ENCODE data around the gene ASPG.

DNA sequence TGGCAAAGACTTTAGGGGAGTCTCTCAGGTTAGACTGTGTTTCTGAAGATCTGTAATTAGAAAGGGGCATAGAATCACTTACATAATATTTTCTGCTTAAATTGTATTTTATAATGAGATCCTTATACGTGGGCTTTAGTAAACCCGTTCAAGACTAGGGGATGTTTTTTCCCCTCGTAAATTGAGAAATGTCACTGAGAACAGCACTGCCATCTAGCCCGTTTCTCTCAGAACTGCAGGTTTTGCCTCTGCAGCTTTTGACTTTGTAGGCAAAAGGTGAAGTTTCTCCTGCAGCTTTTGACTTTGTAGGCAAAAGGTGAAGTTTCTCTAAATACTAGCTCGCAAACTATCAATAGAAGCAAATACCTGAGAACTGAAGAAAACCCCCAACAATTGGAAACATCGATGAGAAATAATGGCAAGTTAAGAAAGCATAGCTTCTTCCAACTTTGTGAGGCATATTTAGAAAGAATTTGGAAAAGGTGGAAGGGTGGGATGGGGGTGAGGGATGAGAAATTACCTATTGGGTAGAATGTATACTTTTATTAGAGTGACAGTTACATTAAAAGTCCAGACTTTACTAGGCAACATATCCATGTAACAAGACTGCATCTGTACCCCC, 9.9 kb upstream of the ASPG start:
- peak; percentile 52 for TF ChIP-seq CTCF (IDR thresholded peaks at IDR 0.05)
- TF ChIP-seq ZFX (IDR thresholded peaks at IDR 0.05; ENCODE audit: borderline replicate concordance) = no peak
